ENCODE measurements around the gene PIP5K1C.
"Not testable (repeated sequence)": the region's sequence is repeated elsewhere in the genome, so short reads cannot be mapped to it uniquely, and the experiment has no call there.

Gene PIP5K1C

DNA sequence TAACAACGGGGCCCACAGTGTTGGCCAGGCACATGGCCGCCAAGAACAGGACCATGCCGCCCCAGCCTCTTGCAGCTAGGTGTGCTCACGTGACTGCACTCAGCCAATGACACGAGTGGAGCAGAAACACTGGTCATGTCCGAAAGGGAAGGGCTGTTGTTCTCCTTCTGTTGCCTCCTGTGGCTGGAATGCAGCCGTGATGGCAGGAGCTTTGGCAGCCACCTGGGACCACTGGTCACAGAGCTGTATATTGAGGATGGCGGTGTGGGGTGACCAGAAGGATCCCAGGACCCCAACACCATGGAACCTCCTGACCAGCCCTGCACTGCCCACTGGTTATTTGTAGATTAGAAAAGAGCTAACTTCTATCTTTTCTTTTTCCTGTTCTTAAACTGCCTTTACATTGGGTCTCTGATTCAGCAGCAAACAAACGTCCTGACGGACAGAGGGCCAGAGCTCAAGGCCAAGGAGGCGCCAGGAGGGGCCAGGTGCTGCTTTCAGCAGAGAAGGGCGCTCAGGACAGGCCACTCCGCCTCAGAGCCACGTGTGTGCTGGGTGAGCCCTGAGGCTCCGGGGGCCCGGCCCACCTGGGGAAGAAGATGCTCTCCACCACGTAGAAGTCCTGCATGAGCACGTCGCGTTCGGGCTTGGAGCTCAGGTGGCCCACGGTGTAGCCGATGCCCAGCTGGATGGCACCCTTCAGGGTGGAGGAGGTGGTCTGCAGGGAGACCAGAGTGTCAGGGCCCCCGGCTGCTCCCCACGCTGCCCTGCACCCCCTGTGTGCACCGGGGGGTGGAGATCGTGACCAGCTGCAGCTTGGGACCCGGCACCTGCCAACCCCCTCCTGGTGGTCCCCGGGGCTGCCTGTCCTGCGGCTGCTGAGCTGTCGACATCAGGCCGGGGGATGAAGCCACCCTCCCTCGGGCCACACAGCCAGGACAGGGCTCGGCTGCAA, 38.7 kb downstream of the PIP5K1C start:
- DNase-seq (ENCODE audit: low read depth in 2 of 3, low spot score in 1 of 3), result no peak

DNA sequence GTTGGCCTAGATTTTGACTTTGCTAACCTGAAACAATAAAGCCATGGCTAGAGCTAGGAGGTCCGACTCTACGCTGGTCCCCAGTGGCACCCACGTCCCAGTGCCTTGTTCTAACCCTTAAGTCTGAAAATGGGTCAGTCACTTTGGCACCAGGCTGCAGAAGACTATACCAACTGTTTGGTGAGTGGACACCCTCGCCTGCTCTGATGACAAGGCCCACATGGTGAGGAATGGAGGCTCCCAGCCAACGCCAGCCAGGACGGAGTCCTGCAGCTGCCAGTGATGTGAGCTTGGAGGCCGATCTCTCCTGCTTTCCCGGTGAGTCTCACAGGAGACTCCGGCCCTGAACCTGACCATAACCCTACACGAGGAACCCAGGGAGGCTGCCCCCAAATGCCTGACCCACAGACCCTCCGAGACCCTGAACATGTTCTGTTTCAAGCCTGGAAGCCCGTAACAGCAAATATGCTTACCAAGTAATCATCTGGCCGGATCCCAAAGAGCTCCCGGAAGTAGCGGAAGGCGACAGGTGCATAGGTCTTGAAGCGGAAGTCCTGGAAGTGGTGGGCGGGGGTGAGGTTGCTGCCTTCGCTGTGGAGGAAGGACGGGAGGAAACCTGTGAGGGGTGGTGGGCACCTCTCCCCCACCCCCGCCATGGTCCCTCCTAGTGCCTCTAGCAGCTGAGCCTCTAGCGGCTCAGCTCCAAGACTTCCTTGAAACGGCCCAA, 39.6 kb downstream of the PIP5K1C start:
- no peak for DNase-seq (ENCODE audit: low read depth in 2 of 3, low spot score in 1 of 3)

DNA sequence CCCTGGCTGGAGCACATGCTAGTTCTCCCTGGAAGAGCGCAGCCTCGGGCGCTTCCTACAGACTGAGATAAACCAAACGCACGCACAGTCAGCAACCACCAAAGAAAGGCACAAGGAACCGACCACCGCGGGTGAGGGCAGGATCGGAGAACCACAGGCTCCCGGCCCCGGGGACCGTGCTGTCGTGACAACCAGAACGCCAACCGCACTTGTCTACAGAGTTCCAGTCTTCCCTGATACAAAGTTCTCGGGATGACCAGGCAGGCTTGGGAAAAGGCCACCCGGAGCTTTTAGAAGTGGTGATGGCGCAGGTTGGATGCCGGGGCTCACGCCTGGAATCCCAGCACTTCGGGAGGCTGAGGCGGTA, 40.5 kb downstream of the PIP5K1C start:
- no peak for DNase-seq (ENCODE audit: low read depth in 2 of 3, low spot score in 1 of 3)

DNA sequence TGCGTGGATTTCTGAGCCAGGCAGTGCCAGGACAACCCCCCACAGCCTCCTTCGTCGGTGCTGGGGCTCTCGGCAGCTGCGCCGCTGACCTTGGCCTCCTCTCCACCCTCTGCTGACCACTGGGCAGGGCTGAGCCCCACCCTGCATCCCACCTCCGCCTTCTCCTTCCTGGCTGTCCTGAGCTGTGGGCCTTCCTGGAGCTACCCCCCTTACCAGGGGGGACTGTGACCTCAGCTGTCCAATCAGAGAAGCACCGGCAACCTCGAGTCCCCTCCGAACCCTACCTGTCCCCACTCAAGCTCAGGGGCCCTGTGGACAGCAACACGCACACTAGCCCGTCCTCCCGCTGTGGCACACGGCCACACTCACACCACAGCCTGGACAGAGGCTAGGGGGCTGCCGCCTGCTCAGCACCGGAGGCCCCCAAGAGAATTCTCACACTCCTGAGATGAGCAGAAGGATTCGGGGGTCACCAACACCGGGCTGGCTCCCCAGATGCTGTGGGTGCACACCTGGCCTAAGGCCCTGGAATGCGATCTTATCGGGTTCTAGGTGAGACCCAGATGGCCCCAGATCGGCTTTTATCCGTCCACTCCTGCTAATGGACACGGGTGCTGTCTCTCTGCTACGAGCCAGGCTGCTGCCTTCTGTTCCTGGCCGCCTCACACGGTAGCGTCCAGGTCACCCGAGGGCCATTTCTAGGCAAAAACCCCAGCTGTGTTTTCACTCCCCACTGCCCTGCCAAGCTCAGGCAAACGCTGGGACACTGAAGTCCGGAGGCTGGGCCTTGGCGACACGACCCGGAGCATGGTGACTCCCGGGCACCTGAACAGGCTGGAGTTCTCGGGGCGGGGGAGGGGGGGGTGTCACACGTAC, 41.2 kb downstream of the PIP5K1C start:
- DNase-seq (ENCODE audit: low read depth in 2 of 3, low spot score in 1 of 3), result no peak

DNA sequence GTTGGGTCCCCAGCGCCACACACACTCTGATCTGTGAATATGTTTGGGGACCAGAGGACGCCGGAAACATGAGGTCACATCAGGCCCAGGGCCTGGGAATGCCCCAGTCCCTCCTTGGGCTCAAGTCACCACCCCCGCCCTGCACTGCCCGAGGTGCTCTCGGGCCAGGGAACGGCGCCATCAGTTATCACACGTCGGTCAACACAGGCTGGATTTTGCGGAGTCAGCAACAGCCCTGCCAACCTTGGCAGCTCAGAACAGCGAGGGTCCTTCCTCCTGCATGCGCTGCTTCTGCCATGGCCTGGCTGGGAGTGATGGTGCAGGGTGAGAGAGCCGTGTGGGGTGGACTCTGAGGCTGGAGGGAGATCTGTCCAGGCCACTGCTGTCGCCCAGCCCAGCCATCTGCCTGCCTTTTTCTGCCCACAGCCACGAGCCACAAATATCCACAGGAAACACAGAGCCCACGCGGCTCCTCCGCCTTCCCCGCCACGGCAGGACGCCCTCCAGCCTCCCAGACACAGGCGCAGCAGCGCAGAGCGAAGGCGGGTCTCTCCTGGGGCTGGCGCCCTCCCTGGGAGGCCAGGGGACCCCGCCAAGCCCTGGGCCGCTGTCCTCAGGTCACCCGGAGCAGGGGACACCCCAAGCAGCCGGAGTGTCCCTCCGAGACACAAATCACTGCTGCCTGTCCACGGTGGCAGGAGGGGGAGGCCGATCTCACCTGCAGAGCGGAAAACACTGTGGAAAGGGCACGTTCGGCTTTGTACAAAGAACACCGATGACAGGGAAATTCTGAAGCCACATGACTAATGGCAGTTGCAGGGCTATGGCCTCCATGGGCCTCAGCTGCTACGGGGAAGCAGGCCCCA, 42.0 kb downstream of the PIP5K1C start:
- DNase-seq (ENCODE audit: low read depth in 2 of 3, low spot score in 1 of 3), result no peak

DNA sequence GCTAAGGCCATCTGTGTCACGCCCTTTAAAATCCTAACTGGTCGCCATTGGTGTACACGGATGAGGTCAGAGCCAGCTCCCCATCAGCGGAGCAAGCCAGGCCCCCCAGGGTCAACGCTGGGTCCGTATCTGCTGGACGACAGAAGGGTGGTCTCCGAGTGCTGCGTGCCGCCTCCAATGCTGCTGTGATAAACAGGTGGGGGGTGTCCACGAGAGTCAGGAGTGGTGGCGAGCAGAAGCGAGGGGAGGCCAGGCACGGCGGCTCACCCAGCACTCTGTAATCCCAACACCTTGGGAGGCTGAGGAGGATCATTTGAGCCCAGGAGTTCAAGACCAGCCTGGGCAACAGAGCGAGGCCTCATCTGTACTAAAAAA, 42.9 kb downstream of the PIP5K1C start:
- DNase-seq (ENCODE audit: low read depth in 2 of 3, low spot score in 1 of 3), result no peak

DNA sequence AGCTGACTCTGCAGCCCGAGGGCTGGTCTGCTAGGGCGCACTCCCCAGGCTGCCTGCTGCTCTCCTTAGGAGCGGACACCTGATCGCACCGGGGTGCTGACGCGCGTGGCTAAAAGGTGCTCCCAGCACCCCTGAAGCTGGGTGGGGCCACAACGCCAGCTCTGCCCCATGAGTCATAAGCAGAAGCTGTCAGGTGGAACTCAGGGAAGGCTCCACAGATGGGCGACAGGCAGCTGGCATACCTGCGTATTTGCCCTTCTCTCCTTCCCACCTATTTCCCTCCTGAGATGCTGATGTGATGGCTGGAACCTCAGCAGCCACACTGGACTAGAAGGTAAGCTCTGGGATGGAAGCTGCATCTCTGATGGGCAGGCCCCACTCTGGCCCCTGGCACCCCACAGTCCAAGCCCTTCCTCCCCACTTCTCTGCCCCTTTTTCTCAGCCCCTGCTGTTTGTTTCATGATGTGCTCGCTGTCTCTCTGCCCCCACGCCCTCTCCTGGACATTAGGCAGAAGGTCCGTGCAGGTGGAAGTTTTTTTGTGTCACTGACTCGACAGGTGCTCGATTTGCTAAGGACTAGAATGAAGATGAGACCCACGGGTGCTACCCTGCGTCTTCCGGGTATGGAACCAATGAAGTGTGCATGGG, 43.4 kb downstream of the PIP5K1C start:
- DNase-seq (ENCODE audit: low read depth in 2 of 3, low spot score in 1 of 3), result no peak

DNA sequence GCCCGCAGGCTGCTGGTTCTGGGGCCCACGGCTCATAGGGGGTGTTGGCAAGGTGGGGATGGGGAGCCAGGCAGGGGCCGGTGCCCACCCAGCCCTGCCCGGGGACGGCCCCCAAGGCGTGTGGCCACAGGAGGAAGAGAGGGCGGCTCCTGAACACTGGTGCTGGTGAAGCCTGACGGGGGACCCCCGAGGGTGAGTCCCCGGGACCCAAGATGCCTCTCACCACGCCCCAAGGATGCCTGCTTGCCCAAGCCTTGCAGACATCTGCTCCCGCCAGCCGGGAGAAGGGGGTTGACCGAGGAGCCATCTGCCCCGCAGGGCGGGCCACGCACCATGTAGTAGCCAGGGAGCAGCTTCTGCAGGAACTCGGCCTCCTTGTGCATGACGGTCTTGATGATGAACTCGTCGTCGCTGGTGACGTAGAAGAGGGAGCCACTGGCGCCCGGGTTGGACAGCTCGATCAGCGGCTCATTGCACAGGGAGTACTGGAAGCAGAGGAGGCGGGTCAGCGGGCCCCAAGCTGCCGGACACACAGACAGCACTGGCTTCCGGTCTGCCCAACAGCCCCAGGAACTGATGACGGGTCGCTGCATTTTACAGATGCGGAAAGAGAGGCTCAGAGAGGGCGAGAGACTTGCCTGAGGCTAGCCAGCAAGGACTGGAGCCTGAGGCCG, 44.1 kb downstream of the PIP5K1C start:
- no peak for DNase-seq (ENCODE audit: low read depth in 2 of 3, low spot score in 1 of 3)

DNA sequence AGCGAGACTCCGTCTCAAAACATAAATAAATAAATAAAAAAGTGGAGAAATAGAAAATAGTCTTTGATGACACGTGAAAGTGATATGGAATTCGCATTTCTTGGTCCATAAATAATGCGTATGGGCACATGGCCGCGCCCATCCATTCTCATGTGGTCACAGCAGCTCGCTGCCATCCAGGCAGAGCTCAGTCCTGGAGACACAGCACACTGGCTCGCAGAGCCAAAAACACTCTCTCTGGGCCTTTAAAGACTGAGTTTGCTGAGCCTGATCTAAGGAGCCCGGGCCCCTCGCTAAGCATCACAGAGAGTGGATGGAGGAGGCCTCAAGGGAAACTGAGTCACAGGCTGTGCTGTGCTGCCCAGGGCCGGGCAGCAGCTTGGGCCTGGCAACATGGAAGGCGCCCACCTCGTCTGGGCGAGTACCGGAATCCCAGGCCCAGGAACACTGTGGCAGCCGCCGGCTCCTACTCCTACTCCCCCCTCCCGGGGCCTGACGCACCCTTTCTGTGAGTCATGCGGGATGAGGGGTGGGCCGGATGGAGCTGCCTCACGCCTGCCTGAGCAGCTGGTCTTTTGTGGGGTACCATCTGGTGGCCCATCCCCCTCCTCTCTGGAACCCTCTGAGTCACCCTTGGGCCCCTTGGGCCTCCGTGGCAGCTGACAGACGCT, 44.7 kb downstream of the PIP5K1C start:
- no peak for DNase-seq (ENCODE audit: low read depth in 2 of 3, low spot score in 1 of 3)

DNA sequence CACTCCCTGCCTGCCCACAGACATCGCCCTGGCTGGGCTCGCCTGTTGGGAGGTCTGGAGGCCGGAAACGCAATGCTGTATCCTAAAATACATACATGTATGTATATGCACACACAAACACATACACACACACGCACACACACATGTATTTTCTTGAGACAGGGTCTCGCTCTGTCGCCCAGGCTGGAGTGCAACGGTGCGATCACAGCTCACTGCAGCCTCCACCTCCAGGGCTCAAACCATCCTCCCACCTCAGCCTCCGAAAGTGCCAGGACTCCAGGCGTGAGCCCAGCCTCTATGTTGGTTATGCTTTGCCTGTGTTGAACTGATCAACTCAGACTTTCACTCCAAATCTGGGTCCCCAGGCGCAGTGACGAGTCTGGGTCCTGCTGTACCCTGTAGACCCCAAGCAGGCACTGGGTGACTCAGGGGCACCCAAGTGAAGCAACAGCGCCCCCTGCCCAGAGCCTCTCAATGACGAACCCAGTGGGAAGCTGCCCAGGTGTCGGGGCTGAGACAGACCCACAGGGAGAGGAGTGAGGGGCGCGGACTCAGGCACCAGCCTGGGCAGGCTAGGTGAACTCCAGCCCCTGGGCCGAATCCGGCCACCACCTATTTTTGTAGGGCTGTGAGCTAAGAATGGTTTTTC, 46.3 kb downstream of the PIP5K1C start:
- no peak for DNase-seq (ENCODE audit: low read depth in 2 of 3, low spot score in 1 of 3)

DNA sequence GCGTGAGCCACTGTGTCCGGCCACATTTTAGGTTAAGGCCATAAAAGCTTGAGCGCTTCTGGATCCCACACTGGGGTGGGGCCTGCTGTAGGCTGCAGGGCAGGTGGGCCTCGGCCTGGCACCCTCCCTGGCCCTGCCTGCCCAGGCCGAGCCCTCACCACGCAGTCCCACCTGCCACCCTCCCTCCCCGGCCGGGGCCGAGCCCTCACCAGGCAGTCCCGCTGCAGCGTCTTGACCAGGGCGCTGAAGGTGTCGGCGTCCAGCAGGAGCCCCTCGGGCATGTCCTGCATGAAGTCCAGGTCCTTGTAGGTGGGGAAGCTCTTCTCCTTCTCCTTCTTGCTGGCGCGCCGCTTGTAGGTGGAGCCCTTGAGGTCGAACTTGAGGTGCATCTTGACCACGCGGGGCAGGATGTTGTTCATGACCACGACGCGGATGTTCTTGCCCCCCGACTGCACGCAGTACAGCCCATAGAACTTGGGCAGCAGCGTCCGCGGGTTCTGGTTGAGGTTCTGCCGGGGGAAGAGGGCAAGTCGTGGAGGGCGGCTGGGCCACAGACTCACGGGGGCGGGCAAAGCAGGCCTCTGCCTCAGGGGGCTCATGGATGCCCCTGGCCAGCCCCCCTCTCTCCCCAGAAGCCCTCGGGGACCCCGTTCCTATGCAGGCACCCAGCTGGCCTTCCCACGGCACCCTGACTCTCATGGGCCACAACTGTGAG, 47.0 kb downstream of the PIP5K1C start:
- DNase-seq (ENCODE audit: low read depth in 2 of 3, low spot score in 1 of 3), result no peak

DNA sequence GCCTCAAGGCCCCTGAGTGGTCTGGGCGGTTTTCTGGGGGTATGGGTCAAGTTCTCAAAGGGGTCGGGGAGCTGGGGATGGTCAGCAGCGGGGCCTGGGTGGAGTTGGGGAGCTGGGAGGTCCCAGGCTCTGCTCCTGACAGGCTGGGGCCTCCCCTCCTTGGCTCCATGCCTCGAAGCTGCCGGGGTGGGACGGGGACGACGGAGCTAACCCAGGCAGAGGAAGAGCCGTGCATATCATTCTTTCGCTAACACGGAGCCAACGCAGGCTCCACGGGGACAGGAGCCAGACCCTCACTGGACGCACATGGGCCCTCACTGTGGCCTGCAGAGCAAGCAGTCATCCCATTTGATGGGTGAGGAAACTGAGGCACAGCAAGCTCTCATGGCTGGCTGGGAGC, 47.8 kb downstream of the PIP5K1C start:
- DNase-seq (ENCODE audit: low read depth in 2 of 3, low spot score in 1 of 3), result no peak

DNA sequence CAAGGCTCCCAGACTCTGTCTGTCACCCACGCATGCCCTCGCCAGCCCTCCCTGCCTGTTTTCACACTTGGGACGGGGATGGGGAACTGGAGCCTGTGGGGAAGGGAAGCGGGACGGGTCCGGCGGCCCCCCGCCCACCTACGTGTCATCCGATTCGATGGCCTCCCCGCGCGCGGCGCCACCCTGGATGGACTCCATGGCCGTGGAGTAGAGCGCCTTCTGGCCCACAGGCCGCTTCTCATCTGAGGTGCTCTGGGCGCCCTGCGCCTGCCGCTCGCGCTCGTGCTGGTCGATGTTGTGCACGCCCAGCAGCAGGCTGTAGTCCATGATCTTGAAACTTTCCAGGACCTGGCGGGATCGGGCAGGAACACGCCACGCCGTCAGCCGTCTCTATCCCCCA, 48.6 kb downstream of the PIP5K1C start:
- no peak for DNase-seq (ENCODE audit: low read depth in 2 of 3, low spot score in 1 of 3)

DNA sequence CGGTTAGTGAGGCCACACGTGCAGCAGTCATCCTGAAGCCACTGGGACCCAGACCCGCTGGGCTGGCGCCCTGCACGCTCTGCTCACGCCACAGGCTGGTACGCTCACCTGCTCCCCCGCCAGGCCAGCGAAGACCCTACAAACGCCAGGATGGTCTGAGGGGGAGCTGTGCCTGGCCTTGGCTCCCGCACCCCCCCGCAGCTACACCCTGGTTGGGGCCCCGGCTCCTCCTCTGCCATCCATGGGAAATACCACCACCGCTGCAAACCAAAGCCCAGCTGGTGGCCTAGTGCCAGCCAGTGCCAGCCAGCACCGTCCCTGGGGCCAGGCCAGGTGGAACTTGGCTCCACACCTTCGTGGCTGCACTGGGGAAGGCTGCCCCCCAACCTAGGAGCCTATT, 50.4 kb downstream of the PIP5K1C start:
- DNase-seq (ENCODE audit: low read depth in 2 of 3, low spot score in 1 of 3), result no peak

DNA sequence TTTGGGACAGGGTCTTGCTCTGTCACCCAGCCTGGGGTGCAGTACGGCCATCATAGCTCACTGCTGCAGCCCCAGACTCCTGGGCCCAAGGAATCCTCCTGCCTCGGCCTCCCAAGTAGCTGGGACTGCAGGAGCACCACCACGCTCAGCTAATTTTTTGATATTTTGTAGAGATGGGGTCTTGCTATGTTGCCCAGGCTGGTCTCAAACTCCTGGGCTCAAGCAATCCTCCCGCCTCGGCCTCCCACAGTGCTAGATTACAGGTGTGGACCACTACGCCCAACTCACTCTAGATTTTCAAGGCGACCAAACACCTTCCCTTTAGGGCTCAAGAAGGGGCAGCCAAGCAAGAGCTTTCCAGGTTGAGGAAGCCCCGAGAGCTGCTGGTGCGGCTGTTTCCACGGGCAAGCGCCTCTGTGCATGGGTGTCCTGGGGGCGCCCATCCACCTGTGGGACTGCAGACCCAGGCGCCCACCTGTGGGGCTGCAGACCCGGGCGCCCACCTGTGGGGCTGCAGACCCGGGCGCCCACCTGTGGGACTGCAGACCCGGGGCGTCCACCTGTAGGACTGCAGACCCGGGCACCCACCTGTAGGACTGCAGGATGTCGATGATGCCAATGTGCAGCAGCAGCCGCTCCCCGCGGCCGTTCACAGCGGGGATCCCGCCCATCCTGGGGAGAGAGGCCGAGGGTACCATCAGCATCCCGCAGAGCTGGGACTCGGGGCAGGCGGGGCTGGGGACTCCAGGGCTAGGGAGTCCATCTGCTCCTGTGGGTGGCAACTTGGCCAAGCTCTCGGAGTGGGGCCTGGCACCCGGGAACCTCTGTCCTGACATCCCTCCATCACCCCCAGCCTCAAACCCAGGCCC, 52.0 kb downstream of the PIP5K1C start:
- no peak for DNase-seq (ENCODE audit: low read depth in 2 of 3, low spot score in 1 of 3)

DNA sequence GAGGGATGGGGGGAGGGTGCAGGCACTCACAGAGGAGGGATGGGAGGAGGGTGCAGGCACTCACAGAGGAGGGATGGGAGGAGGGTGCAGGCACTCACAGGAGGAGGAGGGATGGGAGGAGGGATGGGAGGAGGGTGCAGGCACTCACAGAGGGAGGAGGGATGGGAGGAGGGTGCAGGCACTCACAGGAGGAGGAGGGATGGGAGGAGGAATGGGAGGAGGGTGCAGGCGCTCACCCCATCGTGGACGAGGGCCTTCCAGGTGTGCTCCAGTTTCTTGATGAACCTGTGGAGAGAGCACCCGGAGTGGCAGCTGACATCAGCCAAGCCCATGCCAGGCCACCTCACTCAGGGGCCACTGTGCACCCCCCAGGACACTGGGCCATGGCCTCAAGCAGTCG, 53.2 kb downstream of the PIP5K1C start:
- not testable (repeated sequence) for DNase-seq (ENCODE audit: low read depth in 2 of 3, low spot score in 1 of 3)
